HG03060 (cell line): Measurements from ENCODE around the gene SCYL1.
A peak's percentile ranks its signal among the peaks of the same experiment; 100 is the strongest.
"Not testable (repeated sequence)": the region's sequence is repeated elsewhere in the genome, so short reads cannot be mapped to it uniquely, and the experiment has no call there.

Source experiments
- ATAC-seq: cut with Tn5 transposase; IDR thresholded peaks from one replicate; pipeline ENCODE4 v1.9.1; 2021; ENCODE audit warnings: low read depth, moderate number of reproducible peaks; ENCODE audit not compliant: unreplicated experiment

SCYL1 gene

DNA sequence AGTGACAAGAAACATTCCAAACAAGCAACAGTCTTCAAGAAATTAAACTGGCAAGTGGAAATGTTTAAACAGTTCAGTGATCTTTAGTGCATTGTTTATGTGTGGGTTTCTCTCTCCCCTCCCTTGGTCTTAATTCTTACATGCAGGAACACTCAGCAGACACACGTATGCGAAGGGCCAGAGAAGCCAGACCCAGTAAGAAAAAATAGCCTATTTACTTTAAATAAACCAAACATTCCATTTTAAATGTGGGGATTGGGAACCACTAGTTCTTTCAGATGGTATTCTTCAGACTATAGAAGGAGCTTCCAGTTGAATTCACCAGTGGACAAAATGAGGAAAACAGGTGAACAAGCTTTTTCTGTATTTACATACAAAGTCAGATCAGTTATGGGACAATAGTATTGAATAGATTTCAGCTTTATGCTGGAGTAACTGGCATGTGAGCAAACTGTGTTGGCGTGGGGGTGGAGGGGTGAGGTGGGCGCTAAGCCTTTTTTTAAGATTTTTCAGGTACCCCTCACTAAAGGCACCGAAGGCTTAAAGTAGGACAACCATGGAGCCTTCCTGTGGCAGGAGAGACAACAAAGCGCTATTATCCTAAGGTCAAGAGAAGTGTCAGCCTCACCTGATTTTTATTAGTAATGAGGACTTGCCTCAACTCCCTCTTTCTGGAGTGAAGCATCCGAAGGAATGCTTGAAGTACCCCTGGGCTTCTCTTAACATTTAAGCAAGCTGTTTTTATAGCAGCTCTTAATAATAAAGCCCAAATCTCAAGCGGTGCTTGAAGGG is 20.0 kb upstream of the SCYL1 start:
- no peak for ATAC-seq

DNA sequence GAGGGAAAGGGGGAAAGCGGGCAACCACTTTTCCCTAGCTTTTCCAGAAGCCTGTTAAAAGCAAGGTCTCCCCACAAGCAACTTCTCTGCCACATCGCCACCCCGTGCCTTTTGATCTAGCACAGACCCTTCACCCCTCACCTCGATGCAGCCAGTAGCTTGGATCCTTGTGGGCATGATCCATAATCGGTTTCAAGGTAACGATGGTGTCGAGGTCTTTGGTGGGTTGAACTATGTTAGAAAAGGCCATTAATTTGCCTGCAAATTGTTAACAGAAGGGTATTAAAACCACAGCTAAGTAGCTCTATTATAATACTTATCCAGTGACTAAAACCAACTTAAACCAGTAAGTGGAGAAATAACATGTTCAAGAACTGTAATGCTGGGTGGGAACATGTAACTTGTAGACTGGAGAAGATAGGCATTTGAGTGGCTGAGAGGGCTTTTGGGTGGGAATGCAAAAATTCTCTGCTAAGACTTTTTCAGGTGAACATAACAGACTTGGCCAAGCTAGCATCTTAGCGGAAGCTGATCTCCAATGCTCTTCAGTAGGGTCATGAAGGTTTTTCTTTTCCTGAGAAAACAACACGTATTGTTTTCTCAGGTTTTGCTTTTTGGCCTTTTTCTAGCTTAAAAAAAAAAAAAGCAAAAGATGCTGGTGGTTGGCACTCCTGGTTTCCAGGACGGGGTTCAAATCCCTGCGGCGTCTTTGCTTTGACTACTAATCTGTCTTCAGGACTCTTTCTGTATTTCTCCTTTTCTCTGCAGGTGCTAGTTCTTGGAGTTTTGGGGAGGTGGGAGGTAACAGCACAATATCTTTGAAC is 19.2 kb upstream of the SCYL1 start:
- no peak for ATAC-seq

DNA sequence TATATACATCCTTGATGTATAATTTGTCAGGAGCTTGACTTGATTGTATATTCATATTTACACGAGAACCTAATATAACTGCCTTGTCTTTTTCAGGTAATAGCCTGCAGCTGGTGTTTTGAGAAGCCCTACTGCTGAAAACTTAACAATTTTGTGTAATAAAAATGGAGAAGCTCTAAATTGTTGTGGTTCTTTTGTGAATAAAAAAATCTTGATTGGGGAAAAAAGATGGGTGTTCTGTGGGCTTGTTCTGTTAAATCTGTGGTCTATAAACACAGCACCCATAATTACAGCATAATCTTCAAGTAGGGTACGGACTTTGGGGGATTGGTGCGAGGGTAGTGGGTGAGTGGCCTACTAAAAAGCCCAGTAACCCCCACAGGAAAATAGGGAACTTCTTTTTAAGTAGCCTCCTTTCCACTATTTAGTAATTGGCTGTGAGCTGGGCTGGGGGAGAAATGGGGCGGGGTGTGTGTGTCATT is 18.6 kb upstream of the SCYL1 start:
- peak; percentile 0 for ATAC-seq

DNA sequence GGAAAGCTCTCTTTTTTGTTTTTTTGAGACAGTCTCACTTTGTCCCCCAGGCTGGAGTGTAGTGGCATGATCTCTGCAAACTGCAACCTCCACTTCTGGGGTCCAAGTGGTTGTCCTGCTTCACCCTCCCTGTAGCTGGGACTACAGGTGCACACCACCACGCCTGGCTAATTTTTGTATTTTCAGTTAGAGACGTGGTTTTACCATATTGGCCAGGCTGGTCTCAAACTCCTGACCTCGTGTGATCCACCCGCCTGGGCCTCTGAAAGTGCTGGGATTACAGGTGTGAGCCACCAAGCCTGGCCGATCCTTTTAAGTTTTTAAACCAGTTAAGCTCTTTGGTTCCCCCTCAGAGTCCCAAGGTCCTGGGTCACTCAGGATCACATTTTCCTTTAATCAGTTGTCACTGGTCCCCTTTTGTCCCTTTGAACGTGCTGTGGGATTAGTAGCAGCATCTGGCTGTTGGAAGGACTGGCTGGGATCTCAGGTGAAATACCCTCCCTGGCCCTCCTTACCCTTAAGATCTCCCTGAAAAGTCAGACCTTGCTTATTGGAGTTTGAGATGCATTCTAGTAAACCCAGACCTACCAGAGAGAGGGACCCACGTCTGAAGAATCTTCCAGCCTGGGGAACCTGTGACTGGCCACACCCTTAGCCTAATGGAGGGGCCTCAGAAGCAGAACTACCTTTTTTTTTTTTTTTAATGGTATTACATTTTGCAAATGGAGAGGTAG is 17.9 kb upstream of the SCYL1 start:
- ATAC-seq: peak; percentile 15

DNA sequence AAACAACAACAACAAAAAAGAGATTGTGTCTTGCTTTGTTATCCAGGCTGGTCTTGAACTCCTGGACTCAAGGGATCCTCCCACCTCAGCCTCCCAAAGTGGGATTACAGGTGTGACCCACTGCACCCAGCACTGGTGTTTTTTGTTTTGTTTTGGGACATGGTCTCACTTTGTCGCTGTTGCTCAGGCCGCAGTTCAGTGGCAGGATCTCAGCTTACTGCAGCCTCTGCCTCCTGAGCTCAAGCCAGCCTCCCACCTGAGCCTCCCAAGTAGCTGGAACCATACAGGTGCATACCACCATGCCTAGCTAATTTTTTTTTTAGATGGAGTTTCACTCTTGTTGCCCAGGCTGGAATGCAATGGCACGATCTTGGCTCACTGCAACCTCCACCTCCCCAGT is 12.6 kb upstream of the SCYL1 start:
- ATAC-seq: not testable (repeated sequence)

DNA sequence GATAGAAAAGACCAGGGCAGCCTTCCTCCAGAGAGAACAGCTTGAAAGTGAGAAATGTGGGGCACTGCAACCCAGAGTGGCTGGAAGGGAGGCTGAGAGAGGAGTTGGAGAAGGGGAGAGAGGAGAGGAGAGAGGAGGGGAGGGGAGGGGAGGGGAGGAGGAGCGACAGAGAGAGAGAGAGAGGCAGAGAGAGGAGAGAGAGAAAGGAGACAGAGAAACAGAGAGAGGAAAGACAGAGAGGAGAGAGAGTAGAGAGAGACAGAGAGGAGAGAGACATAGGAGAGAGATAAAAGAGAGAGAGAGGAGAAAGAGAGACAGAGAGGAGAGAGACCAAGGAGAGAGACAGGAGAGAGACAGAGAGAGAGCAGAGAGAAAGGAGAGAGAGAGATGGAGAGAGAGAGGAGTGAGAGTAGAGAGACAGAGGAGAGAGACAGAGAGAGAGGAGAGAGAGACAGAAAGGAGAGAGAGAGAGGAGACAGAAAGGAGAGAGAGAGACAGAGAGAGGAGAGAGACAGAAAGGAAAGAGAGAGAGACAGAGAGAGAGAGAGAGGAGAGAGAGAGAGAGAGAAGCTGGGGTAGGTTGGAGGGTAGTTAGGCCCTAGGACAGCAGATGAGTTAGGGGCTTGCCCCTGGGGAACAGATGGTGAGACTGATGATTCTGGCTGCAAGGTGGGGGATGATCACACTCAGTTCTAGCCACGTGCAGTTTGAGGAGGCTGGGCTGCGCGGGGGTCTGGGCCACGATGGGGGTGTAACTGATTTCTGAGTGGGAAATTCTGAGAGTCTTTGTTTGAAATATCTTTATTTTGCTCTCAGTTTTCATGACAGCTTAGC is 8.5 kb upstream of the SCYL1 start:
- ATAC-seq: no peak

DNA sequence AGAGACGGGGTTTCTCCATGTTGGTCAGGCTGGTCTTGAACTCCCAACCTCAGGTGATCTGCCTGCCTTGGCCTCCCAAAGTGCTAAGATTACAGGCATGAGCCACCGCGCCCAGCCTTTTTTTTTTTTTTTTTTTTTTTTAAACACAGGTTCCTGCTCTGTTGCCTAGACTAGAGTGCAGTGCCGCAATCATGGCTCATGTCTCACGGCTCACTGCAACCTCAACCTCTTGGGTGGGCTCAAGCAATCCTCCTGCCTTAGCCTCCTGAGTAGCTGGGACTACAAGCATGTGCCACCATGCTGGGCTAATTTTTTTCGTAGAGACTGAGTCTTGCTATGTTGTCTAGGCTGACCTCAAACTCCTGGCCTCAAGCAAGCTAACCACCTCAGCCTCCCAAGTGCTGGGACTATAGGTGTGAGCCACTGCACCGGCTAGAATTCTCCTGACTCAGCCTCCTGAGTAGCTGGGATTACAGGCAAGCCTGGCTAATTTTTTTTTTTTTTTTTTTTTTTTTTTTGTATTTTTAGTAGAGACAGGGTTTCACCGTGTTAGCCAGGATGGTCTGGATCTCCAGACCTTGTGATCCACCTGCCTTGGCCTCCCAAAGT is 5.8 kb upstream of the SCYL1 start:
- not testable (repeated sequence) for ATAC-seq

DNA sequence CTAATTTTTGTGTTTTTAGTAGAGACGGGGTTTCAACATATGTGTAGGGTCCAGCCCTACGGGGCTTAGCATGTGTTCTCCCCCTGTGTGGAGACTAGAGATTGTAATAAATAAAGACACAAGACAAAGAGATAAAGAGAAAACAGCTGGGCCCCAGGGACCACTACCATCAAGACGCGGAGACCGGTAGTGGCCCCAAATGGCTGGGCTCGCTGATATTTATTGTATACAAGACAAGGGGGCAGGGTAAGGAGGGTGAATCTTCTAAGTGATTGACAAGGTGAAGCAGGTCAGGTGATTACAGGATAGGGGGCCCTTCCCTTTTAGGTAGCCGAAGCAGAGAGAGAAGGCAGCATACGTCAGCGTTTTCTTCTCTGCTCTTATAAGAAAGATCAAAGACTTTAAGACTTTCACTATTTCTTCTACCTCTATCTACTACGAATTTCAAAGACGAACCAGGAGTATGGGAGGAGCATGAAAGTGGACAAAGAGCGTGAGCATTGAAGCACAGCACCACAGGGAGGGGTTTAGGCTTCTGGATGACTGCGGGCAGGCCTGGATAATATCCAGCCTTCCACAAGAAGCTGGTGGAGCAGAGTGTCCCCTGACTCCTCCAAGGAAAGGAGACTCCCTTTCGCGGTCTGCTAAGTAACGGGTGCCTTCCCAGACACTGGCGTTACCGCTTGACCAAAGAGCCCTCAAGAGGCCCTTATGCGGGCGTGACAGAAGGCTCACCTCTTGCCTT is 2.9 kb upstream of the SCYL1 start:
- not testable (repeated sequence) for ATAC-seq

DNA sequence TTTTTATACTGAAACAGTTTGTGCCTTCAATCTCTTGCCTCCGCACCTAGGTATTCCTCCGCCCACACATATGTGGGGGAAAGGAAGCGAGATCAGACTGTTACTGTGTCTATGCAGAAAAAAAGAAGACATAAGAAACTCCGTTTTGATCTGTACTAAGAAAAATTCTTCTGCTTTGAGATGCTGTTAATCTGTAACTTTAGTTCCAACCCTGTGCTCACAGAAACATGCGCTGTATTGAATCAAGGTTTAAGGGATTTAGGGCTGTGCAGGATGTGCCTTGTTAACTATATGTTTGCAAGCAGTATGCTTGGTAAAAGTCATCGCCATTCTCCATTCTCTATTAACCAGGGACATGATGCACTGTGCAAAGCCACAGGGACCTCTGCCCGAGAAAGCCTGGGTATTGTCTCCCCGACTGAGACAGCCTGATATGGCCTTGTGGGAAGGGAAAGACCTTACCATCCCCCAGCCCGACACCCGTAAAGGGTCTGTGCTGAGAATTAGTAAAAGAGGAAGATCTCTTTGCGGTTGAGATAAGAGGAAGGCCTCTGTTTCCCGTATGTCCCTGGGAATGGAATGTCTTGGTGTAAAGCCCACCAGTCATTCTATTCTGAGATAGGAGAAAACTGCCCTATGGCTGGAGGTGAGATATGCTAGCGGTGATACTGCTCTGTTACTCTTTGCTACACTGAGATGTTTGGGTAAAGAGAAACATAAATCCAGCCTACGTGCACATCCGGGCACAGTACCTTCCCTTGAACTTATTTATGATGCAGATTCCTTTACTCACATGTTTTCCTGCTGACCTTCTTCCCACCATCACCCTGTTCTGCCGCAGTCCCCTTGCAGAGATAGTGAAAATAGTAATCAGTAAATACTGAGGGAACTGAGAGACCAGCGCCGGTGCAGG is 1.9 kb upstream of the SCYL1 start:
- ATAC-seq: not testable (repeated sequence)

DNA sequence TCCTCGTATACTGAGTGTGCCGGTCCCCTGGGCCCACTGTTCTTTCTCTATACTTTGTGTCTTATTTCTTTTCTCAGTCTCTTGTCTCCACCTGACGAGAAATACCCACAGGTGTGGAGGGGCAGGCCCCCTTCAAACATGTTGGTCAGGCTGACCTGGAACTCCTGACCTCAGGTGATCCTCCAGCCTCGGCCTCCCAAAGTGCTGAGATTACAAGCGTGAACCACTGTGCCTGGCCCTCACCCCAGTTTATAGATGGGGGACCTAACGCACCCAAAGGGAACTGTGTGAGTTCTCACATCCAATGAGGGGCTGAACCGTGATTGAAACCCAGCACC is 1.3 kb upstream of the SCYL1 start:
- not testable (repeated sequence) for ATAC-seq

DNA sequence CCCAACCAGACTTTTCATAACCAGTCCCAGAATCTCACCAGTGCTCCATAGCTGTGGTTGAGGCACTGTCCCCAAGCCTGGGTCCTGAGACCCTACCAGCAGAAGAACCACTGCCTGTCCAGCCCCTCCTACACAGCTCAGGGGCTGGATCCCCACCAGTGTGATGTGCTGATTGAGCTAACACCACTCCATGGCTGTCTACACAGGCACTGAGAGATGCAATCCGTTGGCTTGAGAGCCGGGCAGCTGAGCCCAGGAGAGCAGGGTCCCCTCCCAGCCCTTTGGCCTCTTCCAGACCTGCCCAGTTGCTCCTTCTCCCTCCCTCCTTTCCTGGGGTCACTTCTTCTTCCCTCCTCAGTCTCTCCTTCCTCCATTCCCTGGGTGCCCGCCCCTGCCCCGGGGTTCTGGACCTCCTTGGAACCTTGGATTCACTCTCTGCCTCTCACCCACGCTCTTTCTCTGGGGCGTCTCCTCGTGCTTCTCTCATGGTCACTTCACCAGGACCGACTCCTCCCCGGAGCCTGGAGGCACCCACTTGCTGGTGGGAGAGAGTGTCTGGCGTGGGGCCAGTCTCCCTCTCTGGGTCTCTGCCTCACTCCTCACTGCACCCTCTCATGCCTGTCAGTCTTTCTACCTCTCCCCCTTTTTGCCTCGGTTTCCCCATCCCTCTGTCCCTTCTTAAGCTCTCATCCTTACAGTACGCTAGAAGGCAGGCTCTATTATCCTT is 706 bp upstream of the SCYL1 start:
- no peak for ATAC-seq

DNA sequence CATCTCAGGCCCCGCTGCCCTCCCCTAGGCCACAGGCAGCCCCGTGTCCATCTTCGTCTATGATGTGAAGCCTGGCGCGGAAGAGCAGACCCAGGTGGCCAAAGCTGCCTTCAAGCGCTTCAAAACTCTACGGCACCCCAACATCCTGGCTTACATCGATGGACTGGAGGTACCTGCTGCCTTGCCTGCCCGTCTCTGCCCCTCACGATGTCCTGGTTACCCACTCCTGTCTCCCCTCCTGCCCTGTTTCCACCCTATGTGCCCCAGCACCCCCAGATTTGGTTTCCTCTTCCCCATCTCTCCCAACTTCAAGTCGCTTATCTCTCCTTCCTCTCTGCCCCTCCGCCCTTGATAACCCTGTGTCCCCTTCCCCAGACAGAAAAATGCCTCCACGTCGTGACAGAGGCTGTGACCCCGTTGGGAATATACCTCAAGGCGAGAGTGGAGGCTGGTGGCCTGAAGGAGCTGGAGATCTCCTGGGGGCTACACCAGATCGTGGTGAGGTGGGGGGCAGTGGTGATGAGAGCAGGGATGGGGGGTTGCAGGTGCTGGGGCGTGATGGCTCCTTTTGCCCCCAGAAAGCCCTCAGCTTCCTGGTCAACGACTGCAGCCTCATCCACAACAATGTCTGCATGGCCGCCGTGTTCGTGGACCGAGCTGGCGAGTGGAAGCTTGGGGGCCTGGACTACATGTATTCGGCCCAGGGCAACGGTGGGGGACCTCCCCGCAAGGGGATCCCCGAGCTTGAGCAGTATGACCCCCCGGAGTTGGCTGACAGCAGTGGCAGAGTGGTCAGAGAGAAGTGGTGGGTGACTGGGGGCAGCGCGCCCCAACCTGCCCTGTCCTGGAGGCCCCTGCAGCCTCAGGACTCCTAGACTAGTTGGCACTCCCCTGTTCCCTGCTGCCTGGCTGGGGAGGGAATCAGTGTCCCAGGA is 930 bp downstream of the SCYL1 start:
- ATAC-seq: no peak

DNA sequence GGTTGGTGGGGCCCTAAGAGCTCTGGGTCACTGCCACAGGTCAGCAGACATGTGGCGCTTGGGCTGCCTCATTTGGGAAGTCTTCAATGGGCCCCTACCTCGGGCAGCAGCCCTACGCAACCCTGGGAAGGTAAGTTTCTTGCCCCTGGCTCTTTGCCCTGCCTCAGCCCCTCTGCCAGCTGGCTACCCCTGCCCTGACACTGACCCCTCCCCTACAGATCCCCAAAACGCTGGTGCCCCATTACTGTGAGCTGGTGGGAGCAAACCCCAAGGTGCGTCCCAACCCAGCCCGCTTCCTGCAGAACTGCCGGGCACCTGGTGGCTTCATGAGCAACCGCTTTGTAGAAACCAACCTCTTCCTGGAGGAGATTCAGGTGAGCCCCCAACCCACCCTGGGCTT is 1.9 kb downstream of the SCYL1 start:
- ATAC-seq: no peak

DNA sequence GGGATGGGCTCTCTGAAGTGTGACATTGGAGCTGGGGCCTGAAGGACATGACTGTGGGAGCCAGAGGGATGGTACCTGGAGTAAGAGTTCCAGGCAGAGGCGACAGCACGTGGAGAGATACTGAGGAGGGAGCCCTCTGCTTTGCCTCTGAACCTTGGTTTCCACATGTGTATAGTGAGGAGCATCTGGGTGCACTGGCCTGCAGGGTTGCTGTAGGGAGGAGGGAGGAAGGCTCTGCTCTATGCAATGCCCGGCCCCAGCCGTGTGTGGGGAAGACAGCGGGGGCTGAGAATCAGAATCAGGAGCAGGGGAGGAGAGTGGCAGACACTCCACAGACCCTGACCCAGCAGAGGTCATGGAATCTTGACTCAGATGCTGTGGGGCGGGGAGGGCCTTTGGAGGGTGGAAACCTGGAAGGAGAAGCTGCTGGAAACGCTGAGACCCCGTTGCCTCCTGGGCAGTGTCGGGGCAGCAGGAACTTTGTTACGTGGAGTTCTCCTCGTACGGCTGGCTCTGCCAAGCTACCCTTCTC is 4.0 kb downstream of the SCYL1 start:
- no peak for ATAC-seq

DNA sequence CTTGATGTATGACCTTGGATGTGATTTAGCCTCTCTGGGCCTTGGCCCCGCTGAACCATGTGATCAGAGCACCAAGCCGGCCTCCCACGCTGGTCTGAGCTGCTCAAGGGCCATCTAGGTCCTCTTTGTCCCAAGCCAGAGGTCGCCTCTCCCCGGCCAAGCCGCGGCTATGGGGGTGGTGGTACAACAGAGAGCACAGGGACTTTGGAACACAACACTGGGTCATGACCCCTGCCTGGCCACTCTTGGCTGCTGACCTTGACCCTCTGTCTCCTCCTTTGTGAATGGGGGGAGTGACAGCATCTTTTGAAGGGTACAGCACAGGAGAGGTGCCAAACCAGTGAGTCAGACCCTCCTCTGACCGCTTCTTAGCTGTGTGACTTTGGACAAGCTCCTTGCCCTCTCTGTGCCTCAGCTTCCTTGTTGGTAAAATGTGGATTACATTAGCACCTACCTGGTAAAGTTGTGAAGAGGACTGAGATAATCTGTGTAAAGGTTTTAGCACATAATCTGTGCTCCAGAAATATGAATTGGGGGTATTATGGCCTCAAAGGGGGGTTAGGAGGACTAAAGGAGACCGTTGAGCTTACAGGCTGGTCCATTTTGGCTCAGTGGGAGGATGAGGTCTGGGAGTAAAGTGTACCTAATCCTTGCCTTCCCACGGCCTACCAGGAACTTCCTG is 4.7 kb downstream of the SCYL1 start:
- ATAC-seq: no peak

DNA sequence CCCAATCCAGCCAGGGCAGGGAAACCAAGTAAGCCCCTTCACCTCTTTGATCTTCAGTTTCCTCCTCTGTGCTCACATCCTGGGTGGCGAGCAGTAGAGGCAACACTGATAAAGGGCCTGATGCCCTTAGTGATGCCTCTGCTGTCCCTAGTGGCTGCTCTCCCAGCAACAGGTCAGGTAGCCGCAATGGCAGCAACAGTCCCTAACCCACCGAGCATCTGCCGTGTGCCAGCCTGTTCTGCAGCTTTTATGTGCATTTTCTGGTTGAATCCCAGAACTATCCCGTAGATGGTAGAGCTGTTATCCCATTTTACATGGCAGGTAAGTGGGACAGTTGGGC is 5.2 kb downstream of the SCYL1 start:
- ATAC-seq: no peak
